ENCODE measurements around the gene KXD1.

Gene KXD1

DNA sequence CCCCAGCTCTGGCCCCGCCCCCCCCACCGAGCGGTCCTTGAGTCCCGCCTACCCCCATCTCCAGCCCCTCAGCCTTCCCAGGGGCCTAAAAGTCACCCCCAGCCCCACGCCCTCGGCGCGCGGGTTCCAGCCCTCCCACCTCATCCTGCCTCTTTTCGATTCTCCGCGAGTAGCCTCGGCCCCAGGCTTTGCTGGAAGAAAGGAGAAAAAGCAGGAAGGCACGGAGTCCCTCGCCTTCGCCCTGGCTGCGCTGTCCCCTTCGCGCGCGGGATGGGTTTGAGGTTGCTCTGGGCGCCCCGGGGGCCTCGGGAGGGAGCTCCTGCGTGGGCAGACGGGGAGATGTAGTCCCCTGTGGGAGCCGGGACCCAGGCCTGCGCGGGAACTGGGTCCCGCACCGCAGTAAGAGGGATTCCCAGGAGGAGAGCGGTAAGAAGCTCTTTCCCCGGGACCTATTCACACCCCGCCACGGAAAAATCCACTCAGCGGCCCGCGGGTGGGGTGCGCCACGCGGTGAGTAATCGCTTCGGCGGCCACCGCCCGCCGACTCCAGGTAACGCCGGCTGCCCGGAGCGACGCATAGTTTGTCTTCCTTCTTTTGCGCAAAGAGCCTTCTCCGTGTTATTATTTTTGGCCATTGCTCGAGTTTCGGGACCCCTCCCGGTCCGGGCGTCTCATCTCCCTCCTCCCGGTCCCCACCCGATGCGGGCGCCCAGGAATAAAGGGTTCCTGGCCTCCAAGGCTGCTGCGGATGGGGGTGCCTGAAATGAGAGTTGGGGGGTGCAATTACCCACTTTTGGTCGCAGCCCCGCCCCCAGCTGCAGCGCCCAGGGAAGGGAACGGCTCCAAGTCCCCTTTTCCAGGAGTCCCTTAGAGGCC lies 49.8 kb downstream of the KXD1 start:
- H3K4me3 ChIP-seq (replicated peaks; ENCODE audit: low read depth, low read length), result no peak overlapping the region
- H3K27me3 ChIP-seq (replicated peaks; ENCODE audit: control insufficient read depth, insufficient read depth, low read length), result peaks cover 13% of the 10 kb centered on the region
- no peaks in the 10 kb centered on the region for H3K36me3 ChIP-seq (ENCODE audit: control insufficient read depth, insufficient read depth, low read length)
- no peak for DNase-seq (ENCODE audit: extremely low read depth, insufficient read length)
- TF ChIP-seq, protein P1, sequence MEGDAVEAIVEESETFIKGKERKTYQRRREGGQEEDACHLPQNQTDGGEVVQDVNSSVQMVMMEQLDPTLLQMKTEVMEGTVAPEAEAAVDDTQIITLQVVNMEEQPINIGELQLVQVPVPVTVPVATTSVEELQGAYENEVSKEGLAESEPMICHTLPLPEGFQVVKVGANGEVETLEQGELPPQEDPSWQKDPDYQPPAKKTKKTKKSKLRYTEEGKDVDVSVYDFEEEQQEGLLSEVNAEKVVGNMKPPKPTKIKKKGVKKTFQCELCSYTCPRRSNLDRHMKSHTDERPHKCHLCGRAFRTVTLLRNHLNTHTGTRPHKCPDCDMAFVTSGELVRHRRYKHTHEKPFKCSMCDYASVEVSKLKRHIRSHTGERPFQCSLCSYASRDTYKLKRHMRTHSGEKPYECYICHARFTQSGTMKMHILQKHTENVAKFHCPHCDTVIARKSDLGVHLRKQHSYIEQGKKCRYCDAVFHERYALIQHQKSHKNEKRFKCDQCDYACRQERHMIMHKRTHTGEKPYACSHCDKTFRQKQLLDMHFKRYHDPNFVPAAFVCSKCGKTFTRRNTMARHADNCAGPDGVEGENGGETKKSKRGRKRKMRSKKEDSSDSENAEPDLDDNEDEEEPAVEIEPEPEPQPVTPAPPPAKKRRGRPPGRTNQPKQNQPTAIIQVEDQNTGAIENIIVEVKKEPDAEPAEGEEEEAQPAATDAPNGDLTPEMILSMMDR (IDR thresholded peaks at IDR 0.05; ENCODE audit: insufficient read depth, low read length, poor library complexity, severe bottlenecking), result no peak

DNA sequence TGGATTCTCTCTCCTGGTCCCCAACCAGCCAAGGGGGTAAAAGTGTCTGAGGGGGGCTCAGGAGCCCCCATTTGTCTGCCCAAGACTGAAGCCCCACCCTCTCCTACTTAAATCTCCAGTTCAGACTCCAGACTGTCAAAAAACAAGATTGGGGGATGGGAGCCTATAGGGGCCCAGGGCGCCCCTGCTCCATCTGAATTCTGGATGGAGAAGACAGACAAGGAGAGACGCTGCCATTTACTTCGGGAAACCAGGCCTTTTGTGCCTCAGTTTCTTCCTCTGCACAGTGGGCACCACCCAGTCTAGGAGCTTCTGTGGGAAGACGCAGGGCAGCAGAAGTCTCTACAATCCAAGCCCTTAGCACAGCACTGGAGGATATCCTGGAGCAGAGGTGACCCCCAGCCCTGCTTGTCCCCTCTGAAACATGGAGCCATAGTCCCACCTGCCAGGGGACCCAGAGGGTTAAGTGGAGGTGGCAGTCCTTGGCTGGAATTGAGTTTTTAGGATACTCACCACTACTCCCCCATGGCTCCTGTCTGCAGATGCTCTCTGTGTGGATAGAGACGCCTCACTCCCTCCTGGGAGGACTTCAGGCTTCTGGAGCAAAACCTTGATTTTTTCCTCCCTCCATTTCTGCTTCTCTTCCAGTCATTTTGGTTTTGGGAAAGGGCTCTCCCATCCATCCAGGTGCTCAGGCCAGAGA lies 50.6 kb downstream of the KXD1 start:
- H3K36me3 ChIP-seq (ENCODE audit: control insufficient read depth, insufficient read depth, low read length), result no peaks in the 10 kb centered on the region
- H3K27me3 ChIP-seq (replicated peaks; ENCODE audit: control insufficient read depth, insufficient read depth, low read length), result peaks cover 13% of the 10 kb centered on the region
- H3K4me3 ChIP-seq (replicated peaks; ENCODE audit: low read depth, low read length), result no peak overlapping the region
- TF ChIP-seq, protein P1 (IDR thresholded peaks at IDR 0.05; ENCODE audit: insufficient read depth, low read length, poor library complexity, severe bottlenecking), result no peak
- no peak for DNase-seq (ENCODE audit: extremely low read depth, insufficient read length)

DNA sequence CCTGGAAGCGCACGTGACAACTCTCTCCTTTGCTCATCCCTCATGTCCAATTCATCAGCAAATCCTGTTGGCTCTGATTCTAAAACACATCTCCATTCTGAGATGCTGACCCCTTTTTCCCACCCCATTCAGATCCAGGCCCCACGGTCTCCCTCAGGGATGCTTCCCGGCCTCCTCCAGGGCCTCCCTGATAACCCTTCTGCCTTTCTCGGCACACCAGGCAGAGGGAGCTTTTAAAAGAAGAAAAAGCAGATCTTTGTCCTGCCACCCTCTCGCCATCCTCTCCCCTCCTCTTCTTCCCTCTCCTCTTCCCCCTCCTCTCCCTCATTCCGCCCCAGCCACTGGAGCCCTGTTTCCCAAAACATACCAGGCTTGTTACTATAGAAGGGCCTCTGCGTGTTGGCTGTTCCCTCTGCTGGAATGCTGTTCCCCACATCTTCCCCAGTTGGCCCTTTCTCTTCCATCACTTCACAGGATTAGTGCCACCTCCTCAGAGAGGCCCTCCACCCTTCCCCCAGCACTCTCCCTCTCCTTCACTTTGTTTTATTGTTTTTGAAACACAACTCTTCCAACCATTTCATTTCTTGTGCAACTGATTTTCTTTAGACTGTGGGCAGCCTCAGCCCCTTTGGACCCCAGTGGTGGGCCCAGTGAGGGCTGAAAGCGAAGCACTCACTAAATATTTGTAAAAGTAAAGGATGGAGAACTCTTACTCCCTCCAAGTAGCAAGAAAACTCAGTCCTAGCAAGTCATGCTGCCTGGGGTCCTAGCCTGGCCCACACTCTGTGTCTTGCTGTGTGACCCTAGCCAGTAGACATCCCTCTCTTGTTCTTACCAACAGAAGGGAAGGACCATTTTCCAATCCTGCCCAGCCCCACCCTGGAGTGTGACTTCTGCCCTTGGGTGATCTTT lies 51.4 kb downstream of the KXD1 start:
- DNase-seq (ENCODE audit: extremely low read depth, insufficient read length), result no peak
- peaks cover 13% of the 10 kb centered on the region for H3K27me3 ChIP-seq (replicated peaks; ENCODE audit: control insufficient read depth, insufficient read depth, low read length)
- TF ChIP-seq, protein P1 (IDR thresholded peaks at IDR 0.05; ENCODE audit: insufficient read depth, low read length, poor library complexity, severe bottlenecking), result no peak
- no peaks in the 10 kb centered on the region for H3K36me3 ChIP-seq (ENCODE audit: control insufficient read depth, insufficient read depth, low read length)
- no peak overlapping the region for H3K4me3 ChIP-seq (replicated peaks; ENCODE audit: low read depth, low read length)

DNA sequence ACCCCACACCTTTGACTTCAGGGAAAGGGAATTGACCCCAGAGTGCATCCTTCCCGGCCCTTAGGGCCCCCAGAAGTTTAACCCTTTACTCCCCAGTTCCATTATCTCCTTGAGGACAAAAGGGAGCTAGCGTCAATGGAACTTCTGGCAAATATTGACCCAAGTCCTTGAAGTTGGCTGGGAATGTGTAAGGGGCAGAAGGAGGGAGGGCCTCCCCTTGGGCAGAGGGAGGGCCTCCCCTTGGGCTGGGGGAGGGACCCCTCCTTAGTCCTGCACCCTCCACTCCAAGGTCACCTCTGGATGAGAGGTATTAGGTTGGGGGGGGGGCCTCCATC lies 52.0 kb downstream of the KXD1 start:
- Histone ChIP-seq H3K4me3 (replicated peaks; ENCODE audit: low read depth, low read length) (no peak overlapping the region), H3K36me3 (ENCODE audit: control insufficient read depth, insufficient read depth, low read length) (no peaks in the 10 kb centered on the region), H3K27me3 (replicated peaks; ENCODE audit: control insufficient read depth, insufficient read depth, low read length) (peaks cover 15% of the 10 kb centered on the region)
- TF ChIP-seq, protein P1 (IDR thresholded peaks at IDR 0.05; ENCODE audit: insufficient read depth, low read length, poor library complexity, severe bottlenecking), result no peak
- DNase-seq (ENCODE audit: extremely low read depth, insufficient read length), result no peak

DNA sequence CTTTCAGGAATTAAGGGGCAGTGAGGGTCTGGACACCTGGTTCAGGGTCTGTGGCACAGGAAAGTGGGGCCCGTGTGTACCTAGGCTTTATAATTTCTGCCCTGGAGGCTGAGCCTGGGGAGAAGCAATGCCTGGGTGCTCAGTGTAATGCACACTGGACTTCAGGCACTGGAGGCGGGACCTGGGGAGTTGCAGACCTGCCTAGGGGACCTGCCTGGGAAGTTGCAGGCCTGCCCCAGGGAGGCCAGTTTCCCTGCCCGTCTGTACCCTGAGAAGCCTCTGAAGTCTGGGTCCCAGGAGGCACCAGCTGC lies 52.5 kb downstream of the KXD1 start:
- no peak overlapping the region for H3K4me3 ChIP-seq (replicated peaks; ENCODE audit: low read depth, low read length)
- TF ChIP-seq, protein P1 (IDR thresholded peaks at IDR 0.05; ENCODE audit: insufficient read depth, low read length, poor library complexity, severe bottlenecking), result no peak
- DNase-seq (ENCODE audit: extremely low read depth, insufficient read length), result no peak
- no peaks in the 10 kb centered on the region for H3K36me3 ChIP-seq (ENCODE audit: control insufficient read depth, insufficient read depth, low read length)
- peaks cover 14% of the 10 kb centered on the region for H3K27me3 ChIP-seq (replicated peaks; ENCODE audit: control insufficient read depth, insufficient read depth, low read length)

Measured in GM06990 (cell line).